GM19395 (cell line): ENCODE measurements around the gene SPG21.
"Not testable (repeated sequence)": the region's sequence is repeated elsewhere in the genome, so short reads cannot be mapped to it uniquely, and the experiment has no call there.

ENCODE experiments used
- ATAC-seq: cut with Tn5 transposase; IDR thresholded peaks from one replicate; pipeline ENCODE4 v1.9.1; 2021; ENCODE audit warnings: mild to moderate bottlenecking, moderate library complexity; ENCODE audit not compliant: unreplicated experiment

The SPG21 gene, protein sequence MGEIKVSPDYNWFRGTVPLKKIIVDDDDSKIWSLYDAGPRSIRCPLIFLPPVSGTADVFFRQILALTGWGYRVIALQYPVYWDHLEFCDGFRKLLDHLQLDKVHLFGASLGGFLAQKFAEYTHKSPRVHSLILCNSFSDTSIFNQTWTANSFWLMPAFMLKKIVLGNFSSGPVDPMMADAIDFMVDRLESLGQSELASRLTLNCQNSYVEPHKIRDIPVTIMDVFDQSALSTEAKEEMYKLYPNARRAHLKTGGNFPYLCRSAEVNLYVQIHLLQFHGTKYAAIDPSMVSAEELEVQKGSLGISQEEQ

DNA sequence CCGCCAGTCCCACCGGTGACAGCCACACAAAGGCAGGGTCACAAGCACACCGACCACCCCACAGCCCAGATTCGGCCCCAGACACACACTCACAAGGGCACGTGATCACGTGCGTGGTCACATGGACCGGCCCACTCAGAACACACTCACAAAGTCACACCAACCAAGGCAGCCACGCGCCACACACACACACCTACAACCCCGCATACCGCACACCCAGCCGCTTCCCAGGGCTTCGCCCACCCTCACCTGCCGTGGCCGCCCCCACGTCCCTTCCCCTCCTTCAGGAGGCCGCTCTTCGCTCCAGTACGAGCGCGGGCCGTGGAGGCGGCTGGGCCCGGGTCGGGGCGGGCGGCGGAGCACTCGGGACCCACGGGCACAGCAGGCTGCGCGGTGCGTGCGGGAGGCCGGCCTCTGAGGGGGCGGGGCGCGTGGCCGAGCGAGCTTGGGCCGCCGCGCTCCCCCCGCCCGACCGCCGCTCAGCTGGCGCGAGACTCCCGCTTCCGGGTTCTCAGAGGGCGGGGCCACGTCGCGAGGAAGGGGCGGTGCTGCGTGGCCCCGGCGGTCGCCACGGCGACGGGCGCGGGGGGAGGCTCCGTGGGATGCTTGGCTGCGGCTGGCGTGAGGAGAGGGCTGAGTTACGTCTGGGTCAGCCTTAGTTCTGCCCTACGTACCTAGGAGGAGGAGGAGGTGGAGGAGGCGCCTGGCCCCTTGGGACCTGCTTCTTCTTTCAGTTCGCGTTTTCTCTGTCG lies at the start of gene SPG21:
TSS of gene SPG21 (minus strand) at position 499 of the 752 bp plus-strand sequence. CDS start 6,345 bp downstream, outside the sequence.
- ATAC-seq: peak; percentile 95

DNA sequence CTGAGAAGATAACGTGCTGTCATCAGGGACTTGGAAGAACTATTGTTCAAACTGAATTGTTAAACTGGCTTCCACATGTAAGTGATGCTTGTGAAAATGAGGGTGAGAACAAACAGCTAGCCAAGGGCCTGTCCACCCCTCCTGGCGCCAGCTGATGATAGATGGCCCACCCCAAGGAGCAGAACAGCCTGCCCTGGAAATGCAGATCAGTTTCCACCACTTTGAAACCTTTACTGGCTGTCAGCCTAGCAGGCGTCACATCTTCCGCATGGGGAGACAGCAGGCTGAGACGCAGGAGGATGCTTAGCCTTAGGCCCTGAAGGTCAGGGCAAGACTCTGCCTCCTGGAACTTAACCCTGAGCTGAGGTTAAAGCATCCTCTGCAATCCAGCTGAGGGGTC lies 49.1 kb upstream of the SPG21 start:
- ATAC-seq: no peak

DNA sequence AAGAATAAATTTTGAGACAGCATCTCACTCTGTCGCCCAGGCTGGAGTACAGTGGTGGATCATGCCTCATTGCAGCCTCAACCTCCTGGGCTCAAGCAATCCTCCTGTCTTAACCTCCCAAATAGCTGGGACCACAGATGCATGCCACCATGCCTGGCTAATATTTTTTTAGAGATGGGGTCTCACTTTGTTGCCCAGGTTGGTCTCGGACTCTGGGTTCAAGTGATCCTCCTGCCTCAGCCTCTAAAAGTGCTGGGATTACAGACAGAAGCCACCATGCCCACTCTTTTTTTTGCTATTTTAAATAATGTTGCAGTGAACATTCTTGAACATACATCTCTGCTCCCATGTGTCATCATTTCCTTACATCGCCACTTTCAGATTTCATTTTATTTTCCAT lies 48.7 kb upstream of the SPG21 start:
- ATAC-seq: no peak

DNA sequence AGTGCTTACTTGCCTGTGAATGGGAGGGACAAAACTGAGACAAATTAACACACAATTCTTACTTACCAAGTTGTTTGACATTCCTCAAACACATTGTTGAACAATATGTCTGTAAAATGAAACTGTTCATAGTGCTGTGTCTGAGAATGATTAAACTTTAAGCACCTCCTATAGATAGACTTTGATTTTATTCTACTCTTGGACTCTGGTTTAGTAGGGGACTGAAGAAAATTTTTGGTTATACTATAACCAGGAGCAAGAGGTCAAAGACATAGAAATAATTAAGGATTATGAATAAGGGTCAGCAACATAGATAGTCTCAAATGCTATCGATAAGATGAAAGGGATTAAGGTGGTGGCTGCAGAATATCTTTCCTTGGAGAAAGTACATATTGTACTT lies 47.6 kb upstream of the SPG21 start:
- ATAC-seq: no peak

DNA sequence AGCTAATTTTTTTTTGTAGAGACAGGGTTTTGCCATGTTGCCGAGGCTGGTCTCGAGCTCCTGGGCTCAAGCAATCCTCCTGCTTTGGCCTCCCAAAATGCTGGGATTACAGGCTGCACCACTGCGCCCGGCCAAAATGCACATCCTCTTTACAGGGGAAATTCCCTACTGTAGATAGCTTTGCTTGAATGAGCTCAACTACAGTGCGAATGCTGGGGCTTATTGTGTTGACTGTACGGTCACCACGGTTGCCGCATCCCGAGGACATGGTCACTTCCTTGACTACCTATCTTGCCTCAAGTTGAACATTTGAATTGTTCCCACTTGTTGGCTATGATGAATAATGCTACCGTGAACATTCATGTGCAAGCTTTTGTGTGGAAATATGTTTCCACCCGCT lies 45.0 kb upstream of the SPG21 start:
- ATAC-seq: no peak

DNA sequence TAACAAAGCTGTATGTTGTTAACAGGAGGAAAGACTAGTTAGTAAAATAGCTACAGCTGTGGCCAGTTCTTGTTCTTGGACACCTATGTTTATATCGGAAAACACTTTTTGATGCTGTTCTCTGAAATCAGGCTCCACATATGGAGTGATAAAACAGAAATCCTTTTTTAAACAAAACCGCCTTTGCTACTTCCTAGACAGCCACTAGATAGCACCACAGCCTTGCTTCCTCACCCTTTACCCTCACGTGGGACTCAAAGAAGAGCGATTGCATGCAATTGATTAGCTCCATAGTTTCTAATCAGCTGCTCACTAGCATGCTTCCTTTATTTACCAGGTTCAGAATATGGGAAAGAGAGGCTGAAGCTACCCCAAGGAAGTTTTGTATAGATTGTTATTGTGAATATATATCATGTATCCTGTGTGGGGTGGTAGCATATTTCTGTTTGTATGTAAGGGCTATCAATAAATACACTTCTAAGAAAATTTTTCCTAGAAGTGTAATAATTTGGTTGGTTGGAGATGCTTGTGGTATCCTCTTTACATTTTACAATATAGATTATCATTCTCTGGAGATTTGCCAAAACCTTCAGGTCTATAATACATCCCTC lies 44.0 kb upstream of the SPG21 start:
- ATAC-seq: no peak

DNA sequence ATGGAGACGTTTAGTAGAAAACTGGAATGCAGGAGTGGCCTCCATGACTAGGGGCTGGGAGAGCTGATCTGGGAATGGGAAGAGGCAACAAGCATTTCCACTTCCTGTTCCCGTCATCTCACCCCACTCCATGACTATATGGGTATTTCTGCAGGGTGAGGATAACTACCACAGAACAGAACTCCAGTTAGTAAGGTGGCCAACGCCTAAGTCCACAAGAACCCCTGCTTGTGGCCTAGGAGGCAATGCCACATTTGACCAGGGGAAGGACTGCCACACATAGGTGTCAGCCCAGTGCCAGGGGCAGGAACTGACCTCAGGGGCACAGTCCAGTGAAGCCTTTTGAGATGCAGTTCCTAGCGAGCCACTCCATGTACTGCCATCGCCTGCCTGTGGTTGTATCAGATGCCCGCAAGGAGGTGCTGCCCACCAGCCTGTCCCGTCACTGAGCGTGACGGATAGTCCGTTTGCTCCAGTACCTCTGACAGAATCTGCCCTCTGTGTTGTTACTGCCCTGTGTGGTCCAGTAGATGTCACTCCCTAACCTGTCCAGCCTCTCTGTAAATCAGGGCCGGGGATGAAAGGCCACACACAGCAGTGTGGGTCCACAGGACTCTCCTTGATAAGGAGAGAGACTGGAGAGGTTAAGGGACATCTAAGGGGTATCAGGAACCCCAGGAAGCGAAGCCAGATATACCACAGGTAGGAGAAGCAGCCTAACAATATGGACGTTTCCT lies 43.3 kb upstream of the SPG21 start:
- peak; percentile 42 for ATAC-seq

DNA sequence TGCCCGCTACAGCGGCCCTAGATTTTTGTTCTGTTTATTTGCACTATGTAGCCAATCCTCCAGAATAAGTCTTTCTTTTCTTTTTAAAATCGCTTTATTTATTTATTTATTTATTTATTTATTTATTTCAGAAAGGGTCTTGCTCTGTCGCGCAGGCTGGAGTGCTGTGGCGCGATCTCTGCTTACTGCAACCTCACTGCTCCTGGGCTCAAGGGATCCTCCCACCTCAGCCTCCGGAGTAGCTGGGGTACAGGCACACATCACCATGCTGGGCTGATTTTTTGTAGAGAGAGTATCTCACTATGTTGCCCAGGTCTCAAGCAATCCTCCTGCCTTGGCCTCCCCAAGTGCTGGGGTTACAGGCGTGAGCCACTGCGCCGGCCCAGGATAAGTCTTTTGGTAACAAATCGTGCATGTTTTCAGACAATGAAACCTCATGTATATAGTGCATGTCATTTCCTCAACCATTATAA lies 40.1 kb upstream of the SPG21 start:
- ATAC-seq: no peak

DNA sequence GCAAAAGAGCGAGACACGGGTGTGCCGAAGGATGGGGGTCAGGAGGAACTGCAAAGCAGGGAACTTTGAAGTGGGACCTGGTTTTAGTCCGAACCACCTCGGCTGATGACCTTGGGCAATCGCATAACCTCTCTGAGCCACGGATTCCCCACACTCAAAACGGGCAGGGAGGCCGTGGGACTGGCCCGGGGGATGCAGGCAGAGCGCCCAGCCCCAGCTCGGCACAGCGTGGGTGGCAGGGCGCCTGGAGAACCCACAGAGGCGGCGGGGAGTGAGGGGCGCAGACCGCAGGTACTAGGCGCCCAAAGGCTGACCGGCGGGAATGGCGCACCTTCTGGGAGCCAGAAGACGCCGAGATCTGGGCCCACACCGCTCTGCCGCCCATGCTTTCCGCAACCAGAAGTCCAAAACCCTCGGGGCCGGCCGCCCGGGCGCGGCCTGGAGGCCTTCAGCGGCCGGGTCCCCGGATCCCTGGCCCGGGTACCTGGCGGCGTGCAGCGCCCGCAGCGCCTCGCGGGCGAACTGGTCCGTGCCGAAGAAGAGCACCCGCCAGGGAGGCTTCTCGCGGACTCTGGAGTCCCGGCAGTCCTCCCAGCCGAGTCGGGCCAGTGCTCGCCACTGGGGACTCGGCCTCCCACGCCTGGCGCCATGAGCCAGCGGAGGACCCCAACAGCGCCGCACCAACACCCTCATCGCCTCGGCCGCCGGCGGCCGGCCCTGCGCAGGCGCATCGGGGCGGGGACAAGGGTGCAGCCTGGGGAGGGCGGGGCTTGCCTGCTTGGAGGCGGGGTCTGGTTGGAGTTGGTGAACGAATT lies 39.4 kb upstream of the SPG21 start, which contains the start of gene MTFMT:
TSS of gene MTFMT (minus strand) at position 719 of the 815 bp plus-strand sequence. CDS start at position 693, 26 bp downstream.
- ATAC-seq: peak; percentile 79

DNA sequence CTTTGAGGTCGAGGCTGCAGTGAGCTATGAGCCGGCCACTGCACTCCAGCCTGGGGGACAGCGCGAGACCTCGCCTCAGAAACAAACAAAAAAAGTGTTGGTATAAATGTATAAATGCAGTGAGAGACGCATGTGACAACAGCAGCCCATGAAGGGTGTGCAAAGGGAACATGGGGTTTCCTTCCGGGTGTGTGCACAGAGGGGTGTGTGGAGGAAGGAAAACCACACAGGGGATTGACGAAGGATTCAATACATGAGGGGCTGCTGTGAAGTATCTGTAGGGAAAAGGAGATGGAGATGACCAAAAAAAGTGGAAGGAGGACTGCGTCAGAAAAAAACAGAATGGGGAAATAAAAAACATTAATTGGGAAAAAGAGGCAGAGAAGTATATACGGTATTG lies 38.6 kb upstream of the SPG21 start:
- no peak for ATAC-seq

DNA sequence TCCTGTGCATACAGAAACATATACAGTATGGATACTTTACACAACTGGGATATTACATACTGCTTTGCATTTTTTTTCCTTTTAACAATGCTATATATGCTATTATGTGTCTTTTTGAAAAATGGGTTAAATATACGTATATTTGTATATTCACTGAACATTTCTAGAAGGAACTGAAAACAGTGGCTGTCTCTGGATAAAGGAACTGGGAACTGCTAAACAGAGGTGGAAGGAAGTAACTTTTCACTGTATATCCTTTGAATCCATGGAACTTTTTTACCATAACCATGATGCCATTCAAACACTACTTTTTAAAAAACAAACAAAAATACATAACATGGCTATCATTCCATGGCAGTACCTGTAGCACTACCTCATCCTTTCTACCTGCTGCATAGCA lies 37.9 kb upstream of the SPG21 start:
- ATAC-seq: no peak

DNA sequence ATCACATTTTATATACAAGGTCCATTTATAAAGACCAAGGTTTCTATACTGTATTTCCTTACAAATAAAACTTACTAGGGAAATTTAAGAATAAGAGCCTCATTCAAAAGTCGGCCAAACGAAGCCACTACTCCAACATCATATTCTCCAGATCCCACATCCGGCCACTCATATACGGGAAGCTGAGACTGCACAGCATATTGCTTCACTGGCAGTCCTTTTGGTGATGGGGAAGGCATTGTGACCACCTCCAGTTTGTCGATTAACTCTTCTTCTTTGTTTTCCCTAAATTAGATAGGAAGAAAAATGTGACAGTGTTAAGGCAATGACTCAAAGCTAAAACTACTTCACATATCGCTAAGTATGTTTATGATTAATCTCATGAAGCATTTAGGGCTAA lies 37.0 kb upstream of the SPG21 start:
- no peak for ATAC-seq

DNA sequence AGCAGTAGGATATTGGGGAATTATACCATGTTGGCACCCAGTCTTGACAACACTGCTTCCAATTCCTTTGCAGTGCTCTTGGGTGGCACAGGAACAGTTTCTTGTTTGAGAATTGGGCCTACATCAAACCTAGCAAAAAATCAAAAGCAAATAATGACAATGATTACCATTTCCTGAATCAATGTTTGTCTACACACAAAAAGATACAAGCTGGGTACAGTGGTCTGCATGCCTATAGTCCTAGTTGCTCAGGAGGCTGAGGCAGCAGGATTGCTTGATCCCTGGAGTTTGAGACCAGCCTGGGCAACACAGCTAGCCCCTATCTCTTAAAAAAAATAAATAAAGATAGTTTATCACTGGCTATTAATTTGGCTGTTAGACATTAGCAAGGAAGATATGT lies 31.8 kb upstream of the SPG21 start:
- ATAC-seq: no peak

DNA sequence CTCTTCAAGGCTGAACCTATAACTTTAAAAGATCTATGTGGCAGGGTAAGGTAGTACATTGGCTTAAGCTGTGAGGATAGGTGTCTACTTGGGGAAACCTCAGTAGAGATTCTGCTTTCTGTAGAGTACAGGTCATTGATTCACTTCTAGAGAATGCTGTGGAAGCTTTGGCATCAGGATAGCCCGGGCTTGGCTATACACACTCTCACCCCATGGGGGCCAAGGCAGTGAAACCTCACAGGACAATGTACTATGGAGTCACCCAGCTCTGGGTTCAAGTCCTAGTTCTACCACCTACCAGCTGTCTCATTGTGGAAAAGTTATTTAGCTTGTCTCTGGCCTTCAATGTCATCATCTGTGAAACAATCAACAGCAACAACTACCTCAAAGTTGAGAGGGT lies 30.7 kb upstream of the SPG21 start:
- no peak for ATAC-seq

DNA sequence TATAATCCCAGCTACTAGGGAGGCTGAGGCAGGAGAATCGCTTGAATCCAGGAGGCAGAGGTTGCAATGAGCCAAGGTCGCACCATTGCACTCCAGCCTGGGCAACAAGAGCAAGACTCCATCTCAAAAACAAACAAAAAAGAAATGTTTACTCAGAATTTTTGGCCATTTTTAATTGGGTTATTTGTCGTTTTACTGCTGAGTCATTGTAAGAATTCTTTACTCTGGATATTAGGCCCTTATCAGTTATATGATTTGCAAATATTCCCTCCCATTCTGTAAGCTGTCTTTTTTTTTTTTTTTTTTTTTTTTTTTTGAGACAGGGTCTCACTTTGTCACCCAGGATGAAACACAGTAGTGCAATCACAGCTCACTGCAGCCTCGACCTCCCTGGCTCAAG lies 21.5 kb upstream of the SPG21 start:
- not testable (repeated sequence) for ATAC-seq

DNA sequence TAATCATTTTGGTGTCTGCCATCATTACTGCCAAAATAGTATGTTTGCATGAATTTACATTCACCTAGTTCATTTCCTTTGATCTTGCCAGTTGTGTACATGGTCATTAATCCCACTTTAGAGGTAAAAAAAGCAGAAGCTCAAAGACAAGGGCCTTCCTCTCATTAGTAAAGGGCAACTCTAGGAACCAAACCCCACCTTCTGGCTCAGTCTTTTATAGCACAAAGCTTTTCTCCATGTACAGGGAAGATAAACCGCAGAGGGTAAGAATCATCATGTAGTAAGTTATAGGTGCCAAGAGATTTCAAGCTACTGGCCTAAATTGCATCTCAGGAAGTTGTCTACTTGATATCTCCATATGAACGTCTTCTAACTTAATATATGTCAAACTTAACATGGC lies 19.3 kb upstream of the SPG21 start:
- no peak for ATAC-seq

DNA sequence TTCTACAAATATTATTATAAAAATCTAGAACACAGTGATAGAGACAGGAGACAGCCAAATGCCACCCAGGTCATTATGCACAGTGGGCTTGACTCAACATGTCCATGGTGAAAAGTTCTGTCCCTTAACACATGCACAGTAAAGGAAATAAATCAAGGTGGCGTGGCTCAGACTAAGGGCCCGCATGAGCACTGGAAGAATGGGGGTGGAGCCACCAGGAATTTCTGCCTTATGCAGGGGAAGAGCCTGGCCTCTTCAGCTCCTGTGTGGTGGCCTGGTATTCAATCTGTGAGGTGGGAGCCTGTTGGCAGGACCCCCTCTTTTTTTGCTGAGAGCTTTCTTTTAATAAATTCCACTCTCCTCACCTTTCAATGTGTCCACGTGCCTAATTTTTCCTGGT lies 17.2 kb upstream of the SPG21 start:
- no peak for ATAC-seq

DNA sequence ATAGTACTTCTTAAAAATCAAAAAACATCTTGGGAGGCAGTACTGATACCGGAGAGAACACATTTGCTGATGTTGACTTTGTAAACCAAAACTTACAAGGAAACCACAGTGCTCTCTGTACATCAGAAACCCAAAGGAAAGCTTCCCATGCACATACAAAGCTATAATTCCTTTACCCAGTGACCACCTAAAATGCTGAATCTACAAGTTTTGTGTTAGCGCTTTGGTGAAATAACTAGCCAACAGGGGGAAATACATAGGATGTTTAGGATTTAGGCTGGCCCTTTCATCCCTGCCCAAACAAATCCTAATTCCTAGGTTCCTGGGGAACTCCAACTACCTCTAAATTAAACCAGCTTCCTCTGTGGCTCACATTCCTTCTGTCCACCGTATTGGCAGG lies 15.3 kb upstream of the SPG21 start:
- no peak for ATAC-seq

DNA sequence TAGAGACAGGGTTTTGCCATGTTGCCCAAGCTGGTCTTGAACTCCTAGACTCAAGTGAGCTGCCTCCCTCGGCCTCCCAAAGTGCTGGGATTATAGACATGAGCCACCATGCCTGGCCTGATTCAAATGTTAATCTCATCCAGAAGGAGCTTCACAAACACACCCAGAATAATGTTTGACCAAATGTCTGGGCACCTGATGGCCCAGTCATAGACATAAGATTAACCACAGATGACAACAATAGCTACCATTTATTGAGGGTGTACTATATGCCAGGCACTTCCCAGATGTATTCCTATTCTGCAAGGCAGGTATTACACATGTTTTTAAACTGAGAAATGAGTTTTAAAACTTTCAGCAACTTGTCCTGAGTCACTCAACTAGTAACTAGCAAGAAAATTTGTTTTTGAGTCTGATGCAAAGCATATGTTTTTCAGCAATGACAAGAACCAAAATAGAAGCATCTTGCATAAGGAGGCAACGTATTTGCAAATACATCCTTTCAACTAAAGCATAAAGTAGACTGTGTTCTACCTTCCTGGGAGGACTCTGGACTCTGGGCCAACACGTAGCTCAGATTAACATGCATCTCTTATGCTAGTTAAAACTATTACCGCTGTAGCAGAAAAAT lies 8.1 kb upstream of the SPG21 start:
- ATAC-seq: no peak

DNA sequence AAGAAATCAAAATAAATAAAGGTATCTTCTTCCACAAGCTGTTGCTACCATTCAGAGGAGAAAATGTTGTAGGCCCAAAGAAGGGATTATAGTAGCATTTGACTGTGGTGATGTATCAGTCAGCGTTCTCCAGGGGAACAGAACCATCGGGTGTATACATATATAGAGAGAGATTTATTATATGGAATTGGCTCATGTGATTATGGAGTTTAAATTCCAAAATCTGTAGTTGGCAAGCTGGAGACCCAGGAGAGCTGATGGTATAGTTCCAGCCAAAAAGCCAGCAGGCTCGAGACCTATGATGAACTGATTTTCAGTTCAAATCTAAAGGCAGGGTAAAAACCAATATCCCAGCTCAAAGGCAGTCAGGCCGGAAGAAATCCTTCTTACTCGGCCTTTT lies 7.4 kb upstream of the SPG21 start:
- no peak for ATAC-seq
